Fibroblast of upper back skin (primary cell): Measurements from ENCODE around the gene TPO.
A peak's percentile ranks its signal among the peaks of the same experiment; 100 is the strongest.
"Not testable (repeated sequence)": the region's sequence is repeated elsewhere in the genome, so short reads cannot be mapped to it uniquely, and the experiment has no call there.

Source experiments
- DNase-seq: peaks from one replicate; pipeline ENCODE4 v3.0.0-alpha.2; 2013

Gene TPO

DNA sequence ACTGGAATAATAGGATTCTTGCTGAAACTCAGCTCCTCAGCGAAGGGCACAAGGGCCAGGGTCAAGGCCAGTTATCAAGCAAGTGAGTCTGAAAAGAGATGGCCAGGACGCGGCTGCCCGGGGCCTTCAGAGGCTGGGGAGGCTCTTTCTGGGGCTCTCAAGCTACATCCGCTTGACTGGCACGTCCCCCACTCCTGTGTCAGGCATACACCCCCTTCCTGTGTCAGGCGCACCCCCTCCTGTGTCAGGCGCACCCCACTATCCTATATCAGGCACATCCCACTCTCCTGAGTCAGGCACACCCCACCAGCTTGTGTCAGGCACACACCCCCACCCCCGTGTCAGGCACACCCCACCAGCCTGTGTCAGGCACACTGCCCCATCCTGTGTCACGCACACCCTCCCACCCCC is 91.8 kb downstream of the TPO start:
- no peak for DNase-seq

- no peak for DNase-seq
These were observed 96.2 kb downstream of the TPO start for GRCh38 chr2:1509271-1510065.

- no peak for DNase-seq
These were observed 96.9 kb downstream of the TPO start for GRCh38 chr2:1510176-1510575.

DNA sequence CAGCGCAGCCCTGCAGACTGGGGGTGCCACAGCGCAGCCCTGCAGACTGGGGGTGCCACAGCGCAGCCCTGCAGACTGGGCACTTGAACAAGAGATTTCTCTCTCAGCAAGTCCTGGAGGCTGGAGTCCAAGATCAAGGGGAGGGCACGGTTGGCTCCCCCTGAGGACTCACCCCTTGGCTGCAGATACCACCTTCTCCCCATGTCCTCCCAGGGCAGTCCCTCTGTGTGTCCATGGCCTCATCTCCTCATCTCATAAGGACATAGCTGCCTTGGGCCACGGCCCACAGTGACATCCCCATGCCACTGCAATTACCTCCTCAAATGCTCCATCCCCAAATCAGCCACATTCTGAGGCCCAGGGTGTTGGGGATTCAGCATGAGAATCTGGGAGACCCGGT is 98.2 kb downstream of the TPO start:
- DNase-seq, result no peak

- DNase-seq, result no peak
These were observed 99.3 kb downstream of the TPO start for GRCh38 chr2:1512321-1513289.

GRCh38 chr2:1514391-1515072 is 101.3 kb downstream of the TPO start:
- DNase-seq, result no peak

DNA sequence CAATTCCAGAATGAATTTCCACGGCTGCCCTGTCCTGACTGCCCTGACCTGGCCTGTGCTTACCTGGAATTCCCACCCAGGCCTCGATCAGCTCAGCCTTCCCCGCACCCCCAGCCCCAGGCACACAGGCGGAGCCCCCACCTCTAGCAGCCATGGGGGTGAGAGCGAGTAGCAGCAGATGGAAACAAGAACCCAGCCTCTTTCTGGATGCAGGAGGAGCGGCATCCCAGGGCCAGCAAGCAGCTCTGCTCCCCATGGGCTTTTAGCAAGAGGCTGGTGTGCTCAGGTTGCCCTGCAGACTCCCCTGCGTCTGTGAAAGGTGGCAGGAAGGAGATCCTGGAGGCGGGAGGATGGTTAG is 101.8 kb downstream of the TPO start:
- no peak for DNase-seq

DNA sequence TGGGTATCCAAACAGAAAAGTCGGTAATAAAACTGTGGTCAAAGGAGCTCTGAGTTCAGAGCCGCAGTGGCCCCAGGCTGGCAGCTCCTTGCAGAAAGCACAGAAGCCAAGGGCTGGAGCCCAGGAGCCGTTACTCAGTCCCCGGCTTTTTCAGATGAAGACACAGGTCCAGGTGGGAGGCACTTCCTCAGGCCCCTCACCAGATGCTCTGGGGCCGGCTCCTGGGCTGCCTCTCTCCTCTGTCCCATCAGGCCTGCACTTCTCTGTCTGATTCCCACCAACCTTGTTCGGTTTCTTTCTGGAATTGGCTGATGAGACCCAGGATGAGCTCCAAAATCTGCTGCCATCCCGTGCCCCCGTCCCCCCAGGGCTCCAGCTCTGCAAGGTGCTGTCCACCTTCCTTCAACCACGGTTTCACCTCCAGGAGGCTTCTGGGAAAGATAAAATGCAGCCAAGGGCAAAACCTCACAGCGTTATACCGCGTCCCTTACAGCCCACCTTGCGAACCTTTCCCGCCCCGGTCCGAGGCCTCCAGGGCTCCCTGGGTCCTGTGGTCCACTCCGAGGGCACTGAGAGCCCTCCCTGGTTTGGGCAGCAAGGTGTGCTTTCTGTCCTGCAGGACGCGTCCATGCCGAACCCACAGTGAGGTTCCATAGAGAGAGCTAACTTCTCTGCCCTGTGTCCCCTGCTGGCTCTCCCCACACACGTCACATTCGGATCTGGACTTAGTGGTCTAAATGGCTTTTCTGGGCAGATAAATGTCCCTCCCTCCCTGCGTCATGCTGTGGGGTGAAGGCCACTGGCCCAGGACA is 102.9 kb downstream of the TPO start:
- DNase-seq, result no peak

- DNase-seq, result no peak
These were observed 103.5 kb downstream of the TPO start for GRCh38 chr2:1516798-1517060.

- not testable (repeated sequence) for DNase-seq
These were observed 104.0 kb downstream of the TPO start for GRCh38 chr2:1517291-1517690.

DNA sequence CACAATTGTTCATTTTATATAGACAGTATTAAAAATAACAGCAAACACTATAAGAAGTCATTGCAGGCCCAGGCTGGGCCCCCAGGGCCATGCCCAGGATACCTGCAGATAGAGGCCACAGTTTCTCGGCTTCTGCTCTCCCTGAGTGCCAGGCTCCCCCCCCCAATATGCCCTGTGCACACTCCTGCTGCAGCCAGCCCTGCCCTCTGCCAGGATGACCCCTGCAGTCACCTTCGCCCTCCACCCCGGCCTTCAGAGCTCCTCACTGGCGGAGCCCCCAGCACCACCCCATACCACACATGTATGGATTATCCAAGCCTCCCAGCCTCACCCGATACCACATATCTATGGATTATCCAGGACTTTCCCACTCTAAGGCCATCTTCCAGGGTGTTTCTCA is 104.5 kb downstream of the TPO start:
- DNase-seq, result no peak

DNA sequence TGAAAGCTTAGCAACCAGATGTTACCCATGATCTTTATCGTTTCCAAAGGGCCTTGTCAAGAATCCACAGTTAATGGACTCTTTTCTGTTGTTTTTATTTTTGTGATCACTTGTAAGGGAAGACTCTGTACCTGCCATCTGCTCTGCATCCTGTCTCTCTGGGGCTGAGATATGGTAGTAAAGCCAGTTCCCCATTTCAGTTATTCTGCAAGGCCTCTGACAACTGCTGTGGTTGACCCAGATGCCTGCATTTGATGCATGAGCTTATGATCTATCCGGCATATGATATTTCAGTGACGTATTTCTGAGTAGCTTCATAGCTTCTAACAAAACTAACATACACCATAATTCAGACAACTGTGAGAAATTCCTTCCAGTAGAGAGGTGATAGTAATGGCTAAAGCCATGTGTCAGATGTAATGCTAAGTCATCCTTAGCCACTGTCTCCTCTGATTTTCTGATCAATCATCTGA is 105.1 kb downstream of the TPO start:
- no peak for DNase-seq

- DNase-seq, result peak; percentile 22
These were observed 105.7 kb downstream of the TPO start for GRCh38 chr2:1518867-1519530.

DNA sequence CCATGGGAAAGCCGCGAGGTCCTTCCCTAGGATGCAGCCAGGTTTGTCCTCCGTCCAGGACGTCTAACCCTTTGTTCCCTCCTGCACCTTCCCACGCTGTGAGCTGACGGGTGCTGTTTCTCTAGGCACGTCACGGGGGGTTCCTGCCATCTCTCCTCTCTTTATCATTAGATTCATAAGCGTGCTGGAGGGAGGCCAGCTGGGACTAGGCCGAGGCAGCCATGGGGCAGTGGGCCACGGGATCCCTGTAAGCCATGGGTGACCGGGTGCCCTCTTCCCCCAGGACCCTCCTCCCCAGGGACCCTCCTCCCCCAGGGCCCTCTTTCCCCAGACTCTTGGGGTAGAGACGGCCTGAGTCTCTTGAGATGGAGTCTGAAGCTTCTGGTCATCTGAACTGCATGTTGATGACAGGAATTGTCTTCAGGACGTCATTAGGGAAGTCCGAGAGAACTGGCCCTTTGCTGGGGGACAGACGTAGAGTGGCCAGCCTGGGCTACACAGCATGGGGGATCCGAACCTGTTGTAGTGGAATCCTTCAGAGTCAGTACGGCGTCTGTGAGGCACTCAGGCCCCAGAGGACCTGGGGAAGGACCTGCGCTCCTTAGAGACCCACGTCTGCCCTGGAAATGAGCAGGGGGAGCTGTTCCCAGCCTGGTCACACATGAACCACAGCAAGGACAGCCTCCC is 108.1 kb downstream of the TPO start:
- DNase-seq, result no peak

DNA sequence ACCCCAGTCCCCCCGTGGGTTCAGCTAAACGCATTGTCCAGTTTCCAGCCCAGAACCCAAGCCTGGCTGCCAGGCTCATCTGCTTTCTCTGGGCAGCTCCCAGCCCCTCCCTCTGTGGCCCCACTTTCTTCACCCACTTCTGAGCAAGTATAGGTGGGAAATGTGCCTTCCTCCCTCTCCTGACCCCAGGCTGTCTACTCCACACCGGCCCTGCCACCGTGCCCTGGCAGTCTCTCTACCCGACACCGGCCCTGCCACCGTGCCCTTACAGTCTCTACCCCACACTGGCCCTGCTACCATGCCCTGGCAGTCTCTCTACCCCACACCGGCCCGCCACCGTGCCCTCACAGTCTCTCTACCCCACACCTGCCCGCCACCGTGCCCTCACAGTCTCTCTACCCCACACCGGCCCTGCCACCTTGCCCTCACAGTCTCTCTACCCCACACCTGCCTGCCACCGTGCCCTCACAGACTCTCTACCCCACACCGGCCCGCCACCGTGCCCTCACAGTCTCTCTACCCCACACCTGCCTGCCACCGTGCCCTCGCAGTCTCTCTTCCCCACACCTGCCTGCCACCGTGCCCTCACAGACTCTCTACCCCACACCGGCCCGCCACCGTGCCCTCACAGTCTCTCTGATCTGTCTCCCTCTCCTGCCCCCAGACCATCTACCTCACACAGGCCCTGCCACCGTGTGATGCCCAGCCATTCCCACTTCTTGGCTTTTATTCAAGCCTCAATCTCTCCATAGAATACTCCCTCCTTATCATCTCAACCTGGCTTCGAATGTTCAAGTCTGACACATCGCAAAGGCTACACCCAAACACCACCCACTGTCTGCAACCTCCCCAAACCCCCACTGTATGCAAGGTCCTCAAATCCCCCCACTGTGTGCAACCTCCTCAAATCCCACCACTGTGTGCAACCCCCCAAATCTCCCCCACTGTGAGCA is 108.9 kb downstream of the TPO start:
- no peak for DNase-seq

DNA sequence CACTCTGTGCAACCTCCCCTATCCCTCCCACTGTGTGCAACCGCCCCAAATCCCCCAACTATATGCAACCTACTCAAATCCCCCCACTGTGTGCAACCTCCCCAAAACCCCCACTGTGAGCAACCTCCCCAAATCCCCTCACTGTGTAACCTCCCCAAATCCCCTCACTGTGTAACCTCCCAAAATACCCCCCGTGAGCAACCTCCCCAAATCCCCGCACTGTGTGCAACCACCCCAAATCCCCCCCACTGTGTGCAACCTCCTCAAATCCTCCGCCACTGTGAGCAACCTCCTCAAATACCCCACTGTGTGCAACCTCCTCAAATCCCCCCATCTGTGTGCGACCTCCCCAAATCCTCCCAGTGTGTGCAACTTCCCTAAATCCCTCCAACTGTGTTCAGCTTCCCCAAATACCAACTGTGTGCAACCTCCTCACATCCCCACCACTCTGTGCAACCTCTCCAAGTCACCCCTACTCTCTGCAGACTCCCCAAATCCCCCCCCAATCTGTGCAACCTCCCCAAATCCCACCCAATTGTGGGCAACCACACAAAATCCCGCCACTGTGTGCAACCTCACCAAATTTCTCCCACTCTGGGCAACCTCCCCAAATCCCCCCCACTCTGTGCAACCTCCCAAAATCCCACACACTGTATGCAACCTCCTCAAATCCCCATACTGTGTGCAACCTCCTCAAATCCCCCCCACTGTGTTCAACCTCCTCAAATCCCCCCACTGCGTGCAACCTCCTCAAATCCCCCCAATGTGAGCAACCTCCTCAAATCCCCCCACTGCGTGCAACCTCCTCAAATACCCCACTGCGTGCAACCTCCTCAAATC is 114.1 kb downstream of the TPO start:
- no peak for DNase-seq

- DNase-seq, result no peak
These were observed 115.2 kb downstream of the TPO start for GRCh38 chr2:1528273-1529064.

DNA sequence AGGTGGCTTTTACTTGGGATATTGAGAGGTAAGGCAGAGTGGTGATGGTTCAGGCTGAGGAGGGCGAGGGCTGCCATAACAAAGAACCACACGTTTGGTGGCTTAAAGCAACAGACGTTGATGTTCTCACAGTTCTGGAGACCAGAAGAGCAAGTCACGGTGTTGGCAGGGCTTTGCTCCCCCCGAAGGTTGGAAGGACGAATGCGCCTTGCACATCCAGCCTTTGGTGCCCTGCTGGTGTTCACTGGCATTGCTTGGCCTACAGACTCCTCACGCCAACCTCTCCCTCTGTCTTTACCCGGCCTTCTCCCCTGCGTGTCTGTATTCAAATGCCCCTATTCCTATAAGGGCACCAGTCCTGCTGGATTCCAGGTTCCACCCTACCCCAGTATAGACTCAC is 125.4 kb downstream of the TPO start:
- DNase-seq, result peak; percentile 11

GRCh38 chr2:1539441-1539840 is 126.2 kb downstream of the TPO start:
- no peak for DNase-seq
